Caco-2 (cell line): ENCODE measurements around the gene FAM120B. TPM values are rescaled to one million over a fixed set of nuclear protein-coding genes. Genes with fewer than 3 reads are reported as not detected.
"Not testable (repeated sequence)": the region's sequence is repeated elsewhere in the genome, so short reads cannot be mapped to it uniquely, and the experiment has no call there.

ENCODE experiments used
- BruUV-seq: library from RNA; stranded (reverse); fragments of 400-500 nt; replicated peaks from 2 replicates; lab custom pipeline; 2021; lab: Mats Ljungman, UMichigan
- CTCF ChIA-PET: fragments of 300-600 bp; sonication (Branson Sonifier 250); formaldehyde crosslinking; loops from one replicate; lab custom pipeline; 2022; ENCODE audit warnings: antibody characterized with exemption; lab: Charles Lee
- POLR2A ChIA-PET: fragments of 300-600 bp; sonication (Branson Sonifier 250); formaldehyde crosslinking; loops from one replicate; lab custom pipeline; 2022; ENCODE audit warnings: antibody characterized with exemption; lab: Charles Lee
- DNase-seq, 2 experiments: peaks; one replicate each; pipeline versions ENCODE4 v3.0.0 to v3.0.0-alpha.2; 2020 to 2022
- H3K27me3 ChIP-seq: replicated peaks from 2 replicates; pipeline ENCODE4 v1.6.0; 2011; ENCODE audit warnings: low read length; ENCODE audit not compliant: control insufficient read depth, insufficient read depth
- H3K36me3 ChIP-seq: 2 replicates; pipeline ENCODE4 v1.5.1; 2011; ENCODE audit warnings: low read length; ENCODE audit not compliant: control insufficient read depth, insufficient read depth
- H3K4me1 ChIP-seq: fragments of 250-450 bp; sonication (Bioruptor Pico); 2 replicates; pipeline ENCODE4 v1.5.1; 2020; ENCODE audit warnings: mild to moderate bottlenecking
- H3K4me3 ChIP-seq: 2 replicates; pipeline ENCODE4 v1.5.1; 2011; ENCODE audit warnings: low read depth, mild to moderate bottlenecking, control low read depth, low read length
- H3K9me3 ChIP-seq: fragments of 250-450 bp; sonication (Bioruptor Pico); 2 replicates; pipeline ENCODE4 v1.5.1; 2020; ENCODE audit warnings: mild to moderate bottlenecking, moderate library complexity
- H3K27ac Mint-ChIP-seq: one replicate; pipeline ENCODE4 v1.8.0; 2022; ENCODE audit warnings: mixed read lengths; ENCODE audit not compliant: unreplicated experiment
- H3K27me3 Mint-ChIP-seq: one replicate; pipeline ENCODE4 v1.8.0; 2022; ENCODE audit warnings: mixed read lengths; ENCODE audit not compliant: insufficient read depth, unreplicated experiment
- H3K36me3 Mint-ChIP-seq: one replicate; pipeline ENCODE4 v1.8.0; 2022; ENCODE audit warnings: mild to moderate bottlenecking, mixed read lengths; ENCODE audit not compliant: insufficient read depth, unreplicated experiment
- H3K4me1 Mint-ChIP-seq: one replicate; pipeline ENCODE4 v1.8.0; 2022; ENCODE audit warnings: low read depth, mixed read lengths; ENCODE audit not compliant: unreplicated experiment
- H3K4me3 Mint-ChIP-seq: one replicate; pipeline ENCODE4 v1.8.0; 2022; ENCODE audit warnings: mild to moderate bottlenecking, moderate library complexity, mixed read lengths; ENCODE audit not compliant: unreplicated experiment
- H3K9me3 Mint-ChIP-seq: one replicate; pipeline ENCODE4 v1.8.0; 2022; ENCODE audit warnings: mixed read lengths; ENCODE audit not compliant: unreplicated experiment
- intact Hi-C: fragments of 100-400 bp; cut with micrococcal nuclease; formaldehyde crosslinking; loops from one replicate; pipeline ENCODE4 v1.10.0; 2022; ENCODE audit not compliant: unreplicated experiment
- total RNA-seq: library from RNA; stranded (reverse); gene quantifications from 2 replicates; pipeline ENCODE4 v1.2.3, GENCODE V29; 2022
- TF ChIP-seq, protein P1 (sequence below), 2 experiments: fragments of 200-600 bp in 1 of 2; IDR thresholded peaks; 1 replicate in 1 of 2; 2 replicates in 1 of 2; pipeline versions ENCODE4 v1.5.1 to v1.8.0; 2011 to 2022; ENCODE audit warnings: antibody characterized with exemption in 1 of 2, control low read depth in 1 of 2, inconsistent platforms in 1 of 2, low read depth in 1 of 2, low read length in 1 of 2, mild to moderate bottlenecking in 1 of 2, moderate library complexity in 1 of 2; ENCODE audit not compliant: insufficient read depth in 1 of 2, severe bottlenecking in 1 of 2, unreplicated experiment in 1 of 2

Gene FAM120B
- total RNA-seq, 1 experiment from 2014 or later, result 21.0 TPM

DNA sequence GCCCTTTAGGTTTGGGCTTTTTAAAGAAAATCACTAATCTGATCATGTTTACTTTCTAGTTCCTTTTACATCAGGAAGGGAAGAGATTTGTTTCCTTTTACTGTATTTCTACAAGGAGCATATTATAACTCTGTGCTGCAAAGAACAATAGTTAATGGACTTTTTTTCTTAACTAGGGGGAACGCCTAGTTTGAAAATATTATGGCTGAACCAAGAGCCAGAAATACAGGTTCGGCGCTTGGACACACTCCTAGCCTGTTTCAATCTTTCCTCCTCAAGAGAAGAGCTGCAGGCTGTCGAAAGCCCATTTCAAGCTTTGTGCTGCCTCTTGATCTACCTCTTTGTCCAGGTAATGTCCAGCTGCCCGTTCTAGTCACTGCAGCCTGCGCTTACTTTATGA lies 41.4 kb downstream of the FAM120B start:
- Mint-ChIP-seq H3K4me3 (no peak overlapping the region), H3K27ac (no peak overlapping the region), H3K4me1 (peaks cover 6% of the 10 kb centered on the region), H3K27me3 (no peaks in the 10 kb centered on the region), H3K9me3 (peaks cover 25% of the 10 kb centered on the region), H3K36me3 (peaks cover 19% of the 10 kb centered on the region)
- ChIA-PET CTCF (no interaction called here), POLR2A (no interaction called here)
- no peak overlapping the region for H3K4me3 ChIP-seq
- TF ChIP-seq, protein P1, sequence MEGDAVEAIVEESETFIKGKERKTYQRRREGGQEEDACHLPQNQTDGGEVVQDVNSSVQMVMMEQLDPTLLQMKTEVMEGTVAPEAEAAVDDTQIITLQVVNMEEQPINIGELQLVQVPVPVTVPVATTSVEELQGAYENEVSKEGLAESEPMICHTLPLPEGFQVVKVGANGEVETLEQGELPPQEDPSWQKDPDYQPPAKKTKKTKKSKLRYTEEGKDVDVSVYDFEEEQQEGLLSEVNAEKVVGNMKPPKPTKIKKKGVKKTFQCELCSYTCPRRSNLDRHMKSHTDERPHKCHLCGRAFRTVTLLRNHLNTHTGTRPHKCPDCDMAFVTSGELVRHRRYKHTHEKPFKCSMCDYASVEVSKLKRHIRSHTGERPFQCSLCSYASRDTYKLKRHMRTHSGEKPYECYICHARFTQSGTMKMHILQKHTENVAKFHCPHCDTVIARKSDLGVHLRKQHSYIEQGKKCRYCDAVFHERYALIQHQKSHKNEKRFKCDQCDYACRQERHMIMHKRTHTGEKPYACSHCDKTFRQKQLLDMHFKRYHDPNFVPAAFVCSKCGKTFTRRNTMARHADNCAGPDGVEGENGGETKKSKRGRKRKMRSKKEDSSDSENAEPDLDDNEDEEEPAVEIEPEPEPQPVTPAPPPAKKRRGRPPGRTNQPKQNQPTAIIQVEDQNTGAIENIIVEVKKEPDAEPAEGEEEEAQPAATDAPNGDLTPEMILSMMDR (IDR thresholded peaks at IDR 0.05; ENCODE audit: insufficient read depth in 1 of 2, low read depth in 1 of 2, low read length in 1 of 2, severe bottlenecking in 1 of 2, unreplicated experiment in 1 of 2), result no peak
- H3K36me3 ChIP-seq, result peaks cover 3% of the 10 kb centered on the region; the same call in 1 of the 2 replicates
- no TSS peak for BruUV-seq
- 0 out of 2 replicates have a peak, but pooled peaks cover 3% of the 10 kb centered on the region for H3K4me1 ChIP-seq
- intact Hi-C loops, result no loop called here
- H3K9me3 ChIP-seq, result 0 out of 2 replicates have a peak, but pooled peaks cover 2% of the 10 kb centered on the region
- no peak for DNase-seq
- H3K27me3 ChIP-seq, result no peaks in the 10 kb centered on the region

DNA sequence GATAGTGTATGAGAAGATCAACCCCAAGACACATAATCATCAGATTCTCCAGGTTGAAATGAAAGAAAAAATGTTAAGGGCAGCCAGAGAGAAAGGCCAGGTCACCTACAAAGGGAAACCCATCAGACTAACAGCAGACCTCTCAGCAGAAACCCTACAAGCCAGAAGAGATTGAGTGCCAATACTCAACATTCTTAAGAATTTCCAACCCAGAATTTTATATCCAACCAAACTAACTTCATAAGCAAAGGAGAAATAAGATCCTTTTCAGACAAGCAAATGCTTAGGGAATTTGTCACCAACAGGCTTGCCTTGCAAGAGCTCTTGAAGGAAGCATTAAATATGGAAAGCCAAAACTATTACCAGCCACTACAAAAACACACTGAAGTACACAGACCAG lies 44.9 kb downstream of the FAM120B start:
- H3K27me3 Mint-ChIP-seq, H3K4me1 ChIP-seq, H3K4me3 Mint-ChIP-seq, H3K27ac Mint-ChIP-seq, POLR2A ChIA-PET, H3K4me3 ChIP-seq, H3K36me3 ChIP-seq, CTCF ChIA-PET, DNase-seq, intact Hi-C loops, H3K9me3 ChIP-seq, BruUV-seq, H3K4me1 Mint-ChIP-seq, H3K27me3 ChIP-seq: not testable (repeated sequence)
- peaks cover 31% of the 10 kb centered on the region for H3K9me3 Mint-ChIP-seq
- peaks cover 19% of the 10 kb centered on the region for H3K36me3 Mint-ChIP-seq

DNA sequence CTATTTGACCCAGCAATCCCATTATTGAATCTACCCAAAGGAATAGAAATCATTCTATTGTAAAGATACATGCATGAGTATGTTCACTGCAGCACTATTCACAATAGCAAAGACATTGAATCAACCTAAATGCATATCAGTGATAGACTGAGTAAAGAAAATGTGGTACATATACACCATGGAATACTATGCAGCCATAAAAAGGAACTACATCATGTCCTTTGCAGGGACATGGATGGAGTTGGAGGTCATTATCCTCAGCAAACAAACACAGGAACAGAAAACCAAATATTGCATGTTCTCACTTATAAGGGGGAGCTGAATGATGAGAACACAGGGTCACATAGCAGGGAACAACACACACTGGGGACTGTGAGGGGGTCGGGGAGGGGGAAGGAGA lies 48.6 kb downstream of the FAM120B start:
- POLR2A ChIA-PET, H3K4me1 ChIP-seq, BruUV-seq, H3K4me1 Mint-ChIP-seq, H3K36me3 ChIP-seq, H3K4me3 ChIP-seq, H3K27me3 ChIP-seq, CTCF ChIA-PET, H3K4me3 Mint-ChIP-seq, DNase-seq, H3K27ac Mint-ChIP-seq, intact Hi-C loops, H3K9me3 ChIP-seq, H3K27me3 Mint-ChIP-seq: not testable (repeated sequence)
- Mint-ChIP-seq H3K36me3 (peaks cover 16% of the 10 kb centered on the region), H3K9me3 (peaks cover 31% of the 10 kb centered on the region)

DNA sequence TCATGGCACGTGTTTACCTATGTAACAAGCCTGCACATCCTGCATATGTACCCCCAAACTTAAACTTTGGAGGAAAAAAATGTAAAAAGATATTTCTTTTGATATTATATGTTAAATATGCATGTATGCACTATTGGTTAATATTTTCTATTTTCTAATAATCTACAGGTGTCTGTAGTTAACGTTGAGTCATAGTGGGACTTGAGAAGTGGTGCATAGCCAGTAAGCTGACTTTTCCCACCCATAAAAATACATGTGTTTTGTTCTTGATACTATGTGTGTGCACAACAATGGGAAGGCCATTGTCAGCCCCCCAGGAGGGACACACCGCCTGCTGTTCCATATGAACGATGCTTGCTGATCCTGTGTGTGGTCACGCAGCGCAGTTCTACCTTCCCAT lies 49.1 kb downstream of the FAM120B start:
- Mint-ChIP-seq H3K27ac (no peak overlapping the region), H3K27me3 (no peaks in the 10 kb centered on the region), H3K36me3 (peaks cover 12% of the 10 kb centered on the region), H3K4me1 (no peaks in the 10 kb centered on the region), H3K4me3 (no peak overlapping the region), H3K9me3 (peaks cover 29% of the 10 kb centered on the region)
- H3K27me3 ChIP-seq, result no peaks in the 10 kb centered on the region
- DNase-seq, result no peak
- no peaks in the 10 kb centered on the region for H3K4me1 ChIP-seq
- BruUV-seq, result no TSS peak
- intact Hi-C loops, result no loop called here
- ChIA-PET CTCF (no interaction called here), POLR2A (no interaction called here)
- TF ChIP-seq, protein P1 (IDR thresholded peaks at IDR 0.05; ENCODE audit: insufficient read depth in 1 of 2, low read depth in 1 of 2, low read length in 1 of 2, severe bottlenecking in 1 of 2, unreplicated experiment in 1 of 2), result no peak
- H3K36me3 ChIP-seq, result no peaks in the 10 kb centered on the region; the same call in 1 of the 2 replicates
- H3K4me3 ChIP-seq, result no peak overlapping the region
- H3K9me3 ChIP-seq, result 0 out of 2 replicates have a peak, but pooled peaks cover 2% of the 10 kb centered on the region
